ENCODE measurements around the gene CACTIN. TPM values are rescaled to one million over a fixed set of nuclear protein-coding genes. Genes with fewer than 3 reads are reported as not detected.

Gene CACTIN
- total and polyA plus RNA-seq, 2 of the 8 experiments (the other 6 are each of a cell fraction or from before 2014, with no cell fraction given) = 25.8 to 29.9 TPM

GRCh38 chr19:3605770-3606169 is 20.8 kb downstream of the CACTIN start:
- H3K36me3 ChIP-seq (ENCODE audit: control insufficient read depth in 2 of 4, insufficient read depth in 4 of 4, low read length in 3 of 4) = no peaks in the 10 kb centered on the region
- no peak overlapping the region for H4K5ac ChIP-seq (ENCODE audit: insufficient read length, low read depth, low read length)
- CTCF ChIA-PET (ENCODE audit: partially characterized antibody) = no interaction called here
- peaks cover 18% of the 10 kb centered on the region; the same call in 1 of the 2 replicates for H3K23me2 ChIP-seq (ENCODE audit: low read depth, low read length)
- H4K91ac ChIP-seq (replicated peaks; ENCODE audit: insufficient read length, low read length) = no peak overlapping the region
- peak overlapping the region; percentile 32; the same call in 1 of the 2 replicates for H2BK5ac ChIP-seq (ENCODE audit: low read depth, low read length)
- peak overlapping the region; percentile 38 for H3K4ac ChIP-seq (replicated peaks; ENCODE audit: insufficient read length, low read depth, low read length)
- H3K27me3 ChIP-seq (replicated peaks in 1 of 4; ENCODE audit: control insufficient read depth in 3 of 4, extremely low read depth in 1 of 4, insufficient read depth in 3 of 4, low read length in 3 of 4) = peaks cover 0 to 16% (median 13%) of the 10 kb centered on the region in 4 experiments; a peak in 5 of 7 replicates
- no peaks in the 10 kb centered on the region for H3K9me3 ChIP-seq (ENCODE audit: insufficient read depth in 2 of 2, low read depth in 1 of 2, low read length in 1 of 2)
- peak overlapping the region; percentile 82 to 83 for H3K4me2 ChIP-seq (ENCODE audit: insufficient read depth in 1 of 2, low read depth in 2 of 2, low read length in 2 of 2)
- H4K20me1 ChIP-seq (replicated peaks in 1 of 2; ENCODE audit: control insufficient read depth in 1 of 2, insufficient read depth in 2 of 2, low read length in 2 of 2) = peaks cover 0 to 8% of the 10 kb centered on the region in 2 experiments
- H4K8ac ChIP-seq (ENCODE audit: extremely low read depth, insufficient read depth, low read length) = no peak overlapping the region
- H3K27ac ChIP-seq (ENCODE audit: low read depth, low read length) = no peak overlapping the region
- H3K79me1 ChIP-seq (ENCODE audit: low read depth, low read length) = no peaks in the 10 kb centered on the region
- H2AFZ ChIP-seq (ENCODE audit: low read length) = no peak overlapping the region
- H3K56ac ChIP-seq (replicated peaks; ENCODE audit: insufficient read length, low read depth, low read length) = no peak overlapping the region
- no peak overlapping the region for H2BK120ac ChIP-seq (replicated peaks; ENCODE audit: low read depth, low read length)
- DNase-seq (ENCODE audit: low read depth in 1 of 2, low spot score in 2 of 2) = no peak
- 73% methylated on average over 5 of the region's 5 CpGs; no CpG with 5 or more reads in 1 of the 2 experiments for WGBS, 2 experiments (ENCODE audit: extremely low coverage in 1 of 2, insufficient coverage in 1 of 2, insufficient read length in 1 of 2, insufficient replicate concordance in 2 of 2, low coverage in 1 of 2, low lambda C conversion rate in 2 of 2, missing lambda C conversion rate in 1 of 2)
- peak overlapping the region; percentile 99 for H2BK15ac ChIP-seq (ENCODE audit: low read length)
- no peak overlapping the region for H3K14ac ChIP-seq (ENCODE audit: insufficient read length)
- peaks cover 3 to 14% (median 12%) of the 10 kb centered on the region in 4 experiments for H3K4me1 ChIP-seq (replicated peaks in 1 of 4; ENCODE audit: control insufficient read depth in 3 of 4, insufficient read depth in 4 of 4, low read length in 3 of 4)
- H3K9ac ChIP-seq (replicated peaks in 1 of 4; ENCODE audit: extremely low read depth in 1 of 4, low read depth in 3 of 4, low read length in 3 of 4) = peak overlapping the region in 1 of 4 experiments; percentile 39; a peak in 2 of 7 replicates
- H3K23ac ChIP-seq (ENCODE audit: insufficient read length) = no peak overlapping the region
- no peak overlapping the region for H2BK20ac ChIP-seq (ENCODE audit: low read length)
- peak overlapping the region; percentile 86 for H2AK5ac ChIP-seq (ENCODE audit: low read depth, low read length)
- no peak for FAIRE-seq
- no peak overlapping the region for H3K18ac ChIP-seq (ENCODE audit: extremely low read depth, low read length)
- TF ChIP-seq KDM4A (IDR thresholded peaks at IDR 0.05; ENCODE audit: low read depth, low read length, severe bottlenecking) (no peak), JUN (IDR thresholded peaks at IDR 0.05; ENCODE audit: low read depth, low read length) (no peak), KDM5A (IDR thresholded peaks at IDR 0.05; ENCODE audit: low read length) (no peak), CTBP2 (IDR thresholded peaks at IDR 0.05; ENCODE audit: borderline replicate concordance, insufficient read depth, insufficient read length, low read length) (no peak), SP4 (IDR thresholded peaks at IDR 0.05; ENCODE audit: low read length) (no peak), RAD21 (IDR thresholded peaks at IDR 0.05 in 1 of 2, conservative IDR thresholded peaks at IDR 0.05 in 1 of 2; ENCODE audit: low read depth in 2 of 2, low read length in 2 of 2) (no peak), BCL11A (IDR thresholded peaks at IDR 0.05; ENCODE audit: low read depth in 2 of 2, low read length in 2 of 2) (no peak), RNF2 (IDR thresholded peaks at IDR 0.05; ENCODE audit: borderline replicate concordance, low read depth, low read length, missing control alignments, poor library complexity, severe bottlenecking) (no peak), POLR2AphosphoS5 (IDR thresholded peaks at IDR 0.05; ENCODE audit: low read depth, low read length) (no peak), SP2 (IDR thresholded peaks at IDR 0.05; ENCODE audit: low read length) (no peak)
- H3K79me2 ChIP-seq (ENCODE audit: control insufficient read depth in 1 of 2, insufficient read depth in 2 of 2, low read length in 2 of 2) = no peaks in the 10 kb centered on the region
- POLR2A ChIA-PET (ENCODE audit: partially characterized antibody) = no interaction called here
- peak overlapping the region; percentile 50; the same call in 1 of the 2 replicates for H2BK12ac ChIP-seq (ENCODE audit: low read depth, low read length)
- peak overlapping the region in 1 of 4 experiments; percentile 64; a peak in 2 of 8 replicates for H3K4me3 ChIP-seq (ENCODE audit: extremely low read depth in 1 of 4, insufficient read depth in 2 of 4, low read depth in 3 of 4, low read length in 4 of 4)
